Fibroblast of skin of left quadriceps (primary cell): ENCODE results near the gene STXBP1.

Source experiments
- DNase-seq, 2 experiments: peaks; one replicate each; pipeline ENCODE4 v3.0.0-alpha.2; 2013; ENCODE audit warnings: low read depth in 2 of 2

STXBP1 gene

GRCh38 chr9:127715470-127716337 is 103.6 kb downstream of the STXBP1 start, which contains the start of the genes PTRH1 and TTC16:
Gene PTRH1 (minus strand): TSS chr9:127715663. CDS start chr9:127715639, 24 bp downstream.
Gene TTC16 (plus strand): TSS chr9:127716079. CDS start chr9:127716146, 67 bp downstream.
- peak; percentile 85 to 88 for DNase-seq

DNA sequence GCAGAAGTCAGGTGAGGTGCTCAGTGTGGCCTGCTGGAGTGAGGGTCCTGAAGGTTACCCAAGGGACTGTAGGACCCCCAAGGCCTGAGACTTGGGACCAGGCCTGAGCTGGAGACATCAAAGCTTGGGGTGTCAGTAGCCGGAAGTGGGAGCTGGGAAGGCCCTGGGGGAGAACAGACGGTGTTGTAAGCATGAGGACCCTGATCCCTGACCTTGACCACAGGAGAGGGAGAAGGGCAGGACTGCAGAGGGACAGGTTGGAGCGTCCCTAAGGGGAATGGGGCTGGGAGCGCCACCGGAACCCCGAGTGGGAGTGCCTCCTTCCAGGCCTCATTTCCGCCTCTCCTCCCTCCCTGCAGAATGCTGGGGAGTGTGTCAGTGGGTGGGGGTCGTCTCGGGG is 104.3 kb downstream of the STXBP1 start:
- no peak for DNase-seq

GRCh38 chr9:127717766-127718165 is 105.7 kb downstream of the STXBP1 start:
- no peak for DNase-seq

DNA sequence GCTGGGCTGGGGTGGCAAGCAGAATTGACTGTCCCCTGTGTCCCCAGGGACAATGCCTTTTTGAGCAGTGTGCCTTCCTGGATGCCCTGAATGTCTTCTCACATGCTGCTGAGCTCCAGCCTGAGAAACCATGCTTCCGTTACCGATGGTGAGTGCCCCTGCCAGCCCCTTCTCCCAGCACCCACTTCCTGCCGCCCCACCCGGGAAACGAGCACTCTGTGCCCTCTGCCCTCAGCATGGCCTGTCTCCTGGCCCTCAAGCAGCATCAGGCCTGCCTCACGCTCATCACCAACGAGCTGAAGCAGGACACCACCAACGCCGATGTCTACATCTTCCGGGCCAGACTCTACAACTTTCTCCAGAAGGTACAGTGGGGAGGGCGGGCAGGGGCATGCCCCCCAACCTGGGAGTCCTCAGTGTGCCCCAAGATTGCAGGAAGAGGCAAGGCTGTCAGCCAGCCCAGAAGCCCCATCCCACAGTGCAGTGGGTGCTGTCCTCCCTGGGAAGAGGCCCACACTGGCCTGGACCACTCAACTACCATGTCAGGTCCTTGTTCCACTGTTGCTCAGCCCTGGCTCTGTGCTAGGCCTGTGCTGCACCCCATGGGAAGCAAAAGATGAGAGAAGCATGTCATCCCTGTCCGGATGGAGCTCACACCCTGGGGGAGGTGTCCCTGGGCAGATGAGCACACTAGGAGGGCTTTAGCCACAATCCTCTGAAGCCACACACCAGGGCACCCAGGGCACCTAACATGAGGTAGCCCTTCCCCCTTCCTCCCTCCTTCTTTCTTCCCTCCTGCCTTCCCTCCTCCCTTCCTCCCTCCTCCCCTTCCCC is 108.2 kb downstream of the STXBP1 start:
- no peak for DNase-seq

DNA sequence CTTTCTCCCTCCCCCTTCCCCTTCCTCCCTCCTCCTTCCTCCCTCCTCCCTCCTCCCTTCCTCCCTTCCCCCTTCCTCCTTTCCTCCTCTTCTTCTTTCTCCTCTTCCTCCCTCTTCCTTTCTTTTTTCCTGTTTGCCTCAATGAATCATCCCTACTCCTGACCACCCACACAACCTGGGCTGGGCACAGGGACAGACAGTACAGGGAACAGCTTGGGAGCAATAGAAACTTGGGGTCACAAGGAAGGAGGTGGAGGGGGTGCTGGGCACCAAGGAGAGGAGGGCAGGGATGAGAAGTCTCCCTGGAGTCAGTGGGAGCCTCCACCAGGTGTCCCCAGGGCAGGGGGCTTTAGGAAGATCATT is 108.8 kb downstream of the STXBP1 start:
- no peak for DNase-seq

DNA sequence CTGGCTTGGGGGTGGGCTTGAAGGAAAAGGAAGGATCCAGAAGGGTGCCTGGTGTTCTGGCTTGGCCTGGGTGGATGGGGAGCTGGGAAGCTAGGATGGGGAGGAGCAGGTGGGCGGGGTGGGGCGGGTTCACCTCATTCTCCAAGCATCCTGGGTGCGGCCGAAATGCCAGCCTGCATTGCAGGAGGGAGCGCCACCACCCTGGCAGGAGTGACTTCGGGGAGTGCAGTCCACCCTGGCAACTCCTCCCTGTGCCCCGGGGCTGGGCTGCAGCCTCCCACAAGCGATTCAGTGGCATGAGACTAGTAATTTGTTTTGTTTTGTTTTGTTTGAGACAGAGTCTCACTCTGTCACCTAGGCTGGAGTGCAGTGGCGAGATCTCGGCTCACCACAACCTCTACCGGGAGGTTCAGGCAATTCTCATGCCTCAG is 109.3 kb downstream of the STXBP1 start:
- no peak for DNase-seq

GRCh38 chr9:127722055-127722745 is 110.1 kb downstream of the STXBP1 start:
- DNase-seq: no peak

DNA sequence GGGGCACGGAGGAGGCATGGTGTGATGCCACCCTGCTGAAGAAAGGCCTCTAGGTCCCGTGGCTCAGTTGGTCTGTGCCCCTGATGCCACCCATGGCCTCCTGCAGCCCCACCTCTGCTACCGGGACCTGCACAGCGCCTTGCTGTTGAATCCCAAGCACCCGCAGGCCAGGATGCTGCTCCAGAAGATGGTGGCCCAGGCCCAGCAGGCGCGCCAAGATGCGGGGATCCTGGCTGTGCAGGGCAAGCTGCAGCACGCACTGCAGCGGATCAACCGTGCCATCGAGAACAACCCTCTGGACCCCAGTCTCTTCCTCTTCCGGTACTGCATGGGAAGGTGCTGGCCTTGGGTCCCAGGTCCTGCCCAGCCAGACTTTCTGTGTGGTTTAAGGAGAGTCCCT is 110.9 kb downstream of the STXBP1 start:
- DNase-seq: no peak

GRCh38 chr9:127723444-127723843 is 111.4 kb downstream of the STXBP1 start:
- DNase-seq: peak; percentile 22 to 23

GRCh38 chr9:127724012-127724411 is 111.9 kb downstream of the STXBP1 start:
- DNase-seq: no peak

GRCh38 chr9:127726871-127727270 is 114.8 kb downstream of the STXBP1 start:
- no peak for DNase-seq

DNA sequence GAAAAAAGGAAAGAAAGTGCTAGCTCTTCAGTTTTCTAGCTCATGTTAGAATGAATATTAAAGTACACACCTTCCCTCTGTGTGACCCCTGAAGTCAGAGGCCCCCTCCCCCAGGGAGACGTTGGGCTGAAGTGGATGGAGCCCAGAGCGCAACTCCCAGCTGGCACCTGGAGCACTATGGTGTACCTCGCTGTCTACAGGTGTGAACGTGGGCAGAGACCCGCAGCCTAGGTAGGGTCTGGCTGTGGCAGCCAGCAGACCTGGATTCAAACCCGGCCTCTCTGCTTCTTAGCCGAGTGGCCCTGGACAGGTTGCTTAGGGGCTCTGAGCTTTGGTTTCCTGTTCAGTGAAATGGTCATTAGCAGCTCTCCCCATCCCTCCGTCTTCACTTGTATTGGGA is 116.7 kb downstream of the STXBP1 start:
- DNase-seq: no peak

GRCh38 chr9:127729522-127730256 is 117.6 kb downstream of the STXBP1 start:
- no peak for DNase-seq

GRCh38 chr9:127730262-127730661 is 118.2 kb downstream of the STXBP1 start:
- no peak for DNase-seq

DNA sequence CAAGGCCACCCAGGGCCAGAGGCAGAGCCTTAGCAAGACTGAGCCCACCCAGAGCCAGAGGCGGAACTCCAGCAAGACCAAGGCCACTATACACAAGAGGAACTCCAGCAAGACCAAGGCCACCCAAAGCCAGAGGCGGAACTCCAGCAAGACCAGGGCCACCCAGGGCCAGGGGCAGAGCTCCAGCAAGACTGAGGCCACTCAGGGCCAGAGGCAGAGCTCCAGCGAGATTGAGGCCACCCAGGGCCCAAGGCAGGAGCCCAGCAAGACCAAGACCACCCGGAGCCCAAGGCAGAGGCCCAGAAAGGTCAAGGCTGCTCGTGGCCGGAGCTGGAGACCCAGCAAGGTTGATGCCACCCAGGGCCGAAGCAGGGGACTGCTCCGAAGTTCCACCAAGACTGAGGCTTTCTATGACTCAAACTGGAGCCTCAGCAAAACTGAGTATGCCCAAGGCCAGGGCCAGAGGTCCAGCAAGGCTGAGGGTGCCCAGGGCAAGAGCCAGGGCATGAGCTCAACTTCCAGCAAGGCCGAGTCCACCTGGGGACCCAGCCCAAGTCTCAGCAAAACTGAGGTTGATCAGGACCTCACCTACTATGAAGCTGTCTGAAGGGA is 118.8 kb downstream of the STXBP1 start:
- no peak for DNase-seq

- no peak for DNase-seq
These were observed 119.9 kb downstream of the STXBP1 start for GRCh38 chr9:127731938-127732337.

DNA sequence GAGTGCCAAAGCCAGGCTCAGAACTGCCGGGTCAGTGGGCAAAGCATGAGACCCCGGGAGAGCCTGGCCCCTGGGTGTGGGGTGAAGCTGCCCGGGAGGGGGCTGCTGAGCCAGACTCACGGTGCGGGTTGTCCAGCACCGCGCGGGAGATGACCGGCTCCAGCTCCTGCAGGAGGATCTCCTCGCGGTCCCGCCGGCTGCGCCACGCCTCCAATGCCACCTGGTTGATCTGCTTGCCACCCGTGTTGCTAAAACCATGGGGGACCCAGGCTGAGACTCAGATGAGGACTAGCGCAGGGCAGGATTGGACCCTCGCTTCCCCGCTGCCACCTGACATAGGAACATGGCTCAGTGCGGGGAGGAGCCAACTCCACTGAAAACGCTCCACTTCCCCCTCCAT is 120.4 kb downstream of the STXBP1 start:
- DNase-seq: no peak

GRCh38 chr9:127733614-127734013 is 121.5 kb downstream of the STXBP1 start:
- DNase-seq: no peak

DNA sequence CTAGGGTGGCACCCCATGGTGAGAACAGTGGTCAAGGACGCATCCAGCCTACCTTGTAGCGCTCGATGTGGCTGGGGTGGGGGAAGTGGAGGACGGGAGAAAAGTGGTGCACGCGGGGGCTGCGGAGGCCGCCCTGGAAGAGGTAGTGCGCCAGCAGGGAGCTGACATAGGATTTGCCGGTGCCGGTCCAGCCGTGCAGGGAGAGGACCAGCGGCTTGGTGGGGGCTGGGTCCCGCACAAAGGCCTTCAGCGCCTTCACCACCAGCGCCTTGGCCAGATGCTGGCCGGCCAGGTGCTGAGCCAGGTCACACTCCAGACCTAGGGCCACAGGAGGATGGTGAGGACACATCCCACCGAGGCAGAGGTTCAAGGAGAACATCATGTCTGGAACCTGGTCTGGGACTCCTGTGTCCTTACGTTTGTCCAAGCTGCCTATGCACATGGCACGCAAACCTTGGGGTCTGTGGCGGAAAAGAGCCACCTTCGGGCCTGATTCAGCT is 122.2 kb downstream of the STXBP1 start:
- DNase-seq: no peak

DNA sequence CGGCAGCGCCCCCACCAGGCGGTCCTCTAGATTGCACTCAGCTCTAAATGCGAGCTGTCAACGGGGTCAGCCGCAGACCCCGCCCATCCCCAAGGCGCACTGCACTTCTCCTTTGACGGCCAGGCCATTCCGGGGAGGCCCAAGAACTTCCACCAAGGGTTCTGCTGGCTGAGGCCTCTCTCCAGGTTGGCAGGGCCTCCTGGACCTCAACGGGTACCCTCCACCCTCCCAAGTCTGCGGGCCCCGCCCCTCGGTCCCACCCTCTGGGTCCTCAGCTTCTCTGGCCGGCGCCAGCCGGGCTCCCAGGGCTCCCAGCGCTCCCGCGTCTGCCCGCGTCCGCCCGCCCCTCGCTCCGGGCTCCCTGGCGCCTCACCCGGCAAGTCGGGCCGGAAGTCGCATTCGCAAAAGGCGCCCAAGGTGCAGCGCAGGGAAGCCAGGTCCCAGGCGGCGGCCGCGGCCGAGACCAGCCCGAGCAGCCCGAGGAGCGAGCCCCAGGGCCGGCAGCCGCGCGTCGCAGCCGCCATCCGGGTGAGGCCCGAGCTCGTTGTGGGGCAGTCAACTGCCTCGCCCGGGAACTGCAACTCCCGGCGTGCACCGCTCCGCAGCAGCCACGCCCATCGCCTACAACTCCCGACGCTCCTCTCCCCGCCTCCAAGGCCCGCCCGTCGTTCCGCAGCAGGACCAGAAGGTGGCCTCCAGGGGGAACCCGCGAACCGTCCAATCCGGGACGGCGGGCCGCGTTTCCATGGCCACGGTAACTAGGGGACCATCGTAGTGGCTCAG is 122.9 kb downstream of the STXBP1 start, which contains the start of gene TOR2A:
TSS of gene TOR2A (minus strand) at position 548 of the 783 bp plus-strand sequence. CDS start at position 524, 24 bp downstream.
- DNase-seq: peak; percentile 88
